HepG2 (cell line): Measurements from ENCODE around the gene TMEM108. TPM values are rescaled to one million over a fixed set of nuclear protein-coding genes. Genes with fewer than 3 reads are reported as not detected.

Source experiments
- ATAC-seq: fragments of 200-7000 bp; cut with Tn5 transposase; 3 replicates; pipeline ENCODE4 v1.9.1; 2020; ENCODE audit warnings: mild to moderate bottlenecking, moderate library complexity
- BruUV-seq: library from RNA; stranded (reverse); fragments of 400-500 nt; replicated peaks from 2 replicates; lab custom pipeline; 2021; lab: Mats Ljungman, UMichigan
- CTCF ChIA-PET: fragments of 300-600 bp; formaldehyde crosslinking; extraction: SDS; loops from one replicate; lab custom pipeline; 2021; ENCODE audit warnings: low total read pairs, inconsistent platforms, low intra/inter-chr PET ratio; lab: Yijun Ruan, JAX
- POLR2A ChIA-PET: fragments of 350-600 bp; sonication (Branson Sonifier 250); formaldehyde crosslinking; loops from one replicate; lab custom pipeline; 2020; ENCODE audit warnings: antibody characterized with exemption, inconsistent platforms; lab: Yijun Ruan, JAX
- DNase-seq: peaks from one replicate; pipeline ENCODE4 v3.0.0-alpha.2; 2015; ENCODE audit warnings: low spot score
- FAIRE-seq: peaks from 3 replicates; lab custom pipeline; 2011; peaks lifted over from hg19 to GRCh38; lab: Jason Lieb, UNC
- H2AFZ ChIP-seq: one replicate; pipeline ENCODE4 v1.6.1; 2011; ENCODE audit warnings: low read length, inconsistent platforms
- H3K27ac ChIP-seq: fragments of 300-600 bp; 3 replicates; pipeline ENCODE4 v1.8.0; 2011; ENCODE audit warnings: mixed run types, mild to moderate bottlenecking, mixed read lengths, low read length, inconsistent platforms; ENCODE audit not compliant: insufficient read depth; ENCODE audit errors: extremely low read length
- H3K27me3 ChIP-seq, 2 experiments: fragments of 200-600 bp in 1 of 2; 2 replicates in 1 of 2; 3 replicates in 1 of 2; pipeline versions ENCODE4 v1.6.0 to v1.8.0; 2011; ENCODE audit warnings: low read length in 2 of 2, mild to moderate bottlenecking in 2 of 2, moderate library complexity in 2 of 2, inconsistent platforms in 1 of 2; ENCODE audit not compliant: insufficient read depth in 2 of 2, control insufficient read depth in 1 of 2
- H3K36me3 ChIP-seq, 2 experiments: fragments of 200-600 bp in 1 of 2; replicated peaks in 1 of 2; 2 replicates in 1 of 2; 3 replicates in 1 of 2; pipeline versions ENCODE4 v1.5.1 to v1.8.0; 2011; ENCODE audit warnings: low read length in 2 of 2, inconsistent platforms in 1 of 2; ENCODE audit not compliant: insufficient read depth in 2 of 2, control insufficient read depth in 1 of 2
- H3K4me1 ChIP-seq: 2 replicates; pipeline ENCODE4 v1.5.1; 2012; ENCODE audit warnings: low read length, inconsistent platforms; ENCODE audit not compliant: insufficient read depth
- H3K4me2 ChIP-seq: 2 replicates; pipeline ENCODE4 v1.6.0; 2011; ENCODE audit warnings: low read depth, low read length, inconsistent platforms
- H3K4me3 ChIP-seq, 3 experiments: fragments of 200-600 bp in 1 of 3; sonication (generic), shearing (Covaris generic) in 1 of 3; replicated peaks in 1 of 3; 2 replicates each; pipeline ENCODE4 v1.5.1; 2011 to 2016; ENCODE audit warnings: low read length in 3 of 3, inconsistent platforms in 2 of 3, low read depth in 2 of 3, mild to moderate bottlenecking in 2 of 3, control low read depth in 1 of 3, mixed read lengths in 1 of 3; ENCODE audit not compliant: insufficient read depth in 1 of 3
- H3K79me2 ChIP-seq: one replicate; pipeline ENCODE4 v1.6.1; 2011; ENCODE audit warnings: low read length, inconsistent platforms; ENCODE audit not compliant: insufficient read depth
- H3K9ac ChIP-seq: 2 replicates; pipeline ENCODE4 v1.6.0; 2011; ENCODE audit warnings: mild to moderate bottlenecking, low read depth, low read length, inconsistent platforms; ENCODE audit not compliant: insufficient read depth
- H3K9me3 ChIP-seq: 2 replicates; pipeline ENCODE4 v1.5.1; 2012; ENCODE audit warnings: mild to moderate bottlenecking, low read length
- H4K20me1 ChIP-seq: 2 replicates; pipeline ENCODE4 v1.6.0; 2011; ENCODE audit warnings: inconsistent platforms, mild to moderate bottlenecking, low read length, moderate library complexity; ENCODE audit not compliant: insufficient read depth
- BCL6 ChIP-seq: IDR thresholded peaks from 2 replicates; pipeline ENCODE4 v1.6.1; 2016; ENCODE audit warnings: missing genetic modification reagents, missing compliant biosample characterization
- CAMTA2 ChIP-seq: sonication (generic); formaldehyde crosslinking; IDR thresholded peaks from 2 replicates; pipeline ENCODE4 v1.4.0; 2020; ENCODE audit warnings: mild to moderate bottlenecking, missing genetic modification reagents, borderline replicate concordance
- CBX1 ChIP-seq: IDR thresholded peaks from one replicate; pipeline ENCODE4 v1.6.1; 2016; ENCODE audit warnings: antibody characterized with exemption, low read depth
- CCDC6 ChIP-seq: sonication (generic); formaldehyde crosslinking; IDR thresholded peaks from 2 replicates; pipeline ENCODE4 v1.8.1; 2022; ENCODE audit warnings: mild to moderate bottlenecking, missing genetic modification reagents, moderate library complexity
- CHCHD3 ChIP-seq: sonication (generic); formaldehyde crosslinking; IDR thresholded peaks from 2 replicates; pipeline ENCODE4 v1.8.0; 2022; ENCODE audit warnings: mild to moderate bottlenecking, missing genetic modification reagents, moderate library complexity
- GZF1 ChIP-seq: sonication (generic); formaldehyde crosslinking; IDR thresholded peaks from 2 replicates; pipeline ENCODE4 v1.5.1; 2020; ENCODE audit warnings: mild to moderate bottlenecking, missing genetic modification reagents
- HDAC1 ChIP-seq: sonication (generic); formaldehyde crosslinking; IDR thresholded peaks from 2 replicates; pipeline ENCODE4 v1.5.1; 2020; ENCODE audit warnings: mild to moderate bottlenecking, missing genetic modification reagents
- KAT8 ChIP-seq: IDR thresholded peaks from 2 replicates; pipeline ENCODE4 v1.6.1; 2016; ENCODE audit warnings: missing genetic modification reagents, missing compliant biosample characterization
- KMT2A ChIP-seq: sonication (generic); formaldehyde crosslinking; IDR thresholded peaks from 2 replicates; pipeline ENCODE4 v1.4.0; 2020; ENCODE audit warnings: missing genetic modification reagents
- PATZ1 ChIP-seq: sonication (generic); formaldehyde crosslinking; IDR thresholded peaks from 2 replicates; pipeline ENCODE4 v1.4.0; 2020; ENCODE audit warnings: missing genetic modification reagents
- SYNCRIP ChIP-seq: fragments of 200-400 bp; formaldehyde crosslinking; IDR thresholded peaks from 2 replicates; pipeline ENCODE4 v1.6.1; 2018; ENCODE audit warnings: mild to moderate bottlenecking, low read depth, low read length; ENCODE audit not compliant: insufficient read depth
- TGIF2 ChIP-seq: IDR thresholded peaks from 2 replicates; pipeline ENCODE4 v1.6.1; 2016; ENCODE audit warnings: control low read depth, missing compliant biosample characterization
- THAP7 ChIP-seq: sonication (generic); formaldehyde crosslinking; IDR thresholded peaks from 2 replicates; pipeline ENCODE4 v1.8.1; 2023; ENCODE audit warnings: mild to moderate bottlenecking, missing genetic modification reagents
- ZBTB39 ChIP-seq: sonication (generic); formaldehyde crosslinking; IDR thresholded peaks from 2 replicates; pipeline ENCODE4 v1.5.0; 2020; ENCODE audit warnings: missing genetic modification reagents
- ZMAT3 ChIP-seq: sonication (generic); formaldehyde crosslinking; conservative IDR thresholded peaks from 2 replicates; pipeline ENCODE4 v1.7.0; 2021; ENCODE audit warnings: missing genetic modification reagents
- ZMAT5 ChIP-seq: sonication (generic); formaldehyde crosslinking; IDR thresholded peaks from 2 replicates; pipeline ENCODE4 v1.5.0; 2020; ENCODE audit warnings: mild to moderate bottlenecking, low read depth, missing genetic modification reagents, borderline replicate concordance
- ZNF251 ChIP-seq: sonication (generic); formaldehyde crosslinking; IDR thresholded peaks from 2 replicates; pipeline ENCODE4 v1.9.0; 2021; ENCODE audit warnings: mild to moderate bottlenecking, missing genetic modification reagents
- ZNF282 ChIP-seq: fragments of 450-650 bp; IDR thresholded peaks from 2 replicates; pipeline ENCODE4 v1.6.1; 2018; ENCODE audit not compliant: partially characterized antibody
- ZNF451 ChIP-seq: sonication (generic); formaldehyde crosslinking; IDR thresholded peaks from 2 replicates; pipeline ENCODE4 v1.5.0; 2020; ENCODE audit warnings: mild to moderate bottlenecking, missing genetic modification reagents
- ZNF552 ChIP-seq: sonication (generic); formaldehyde crosslinking; IDR thresholded peaks from 2 replicates; pipeline ENCODE4 v1.9.0; 2022; ENCODE audit warnings: missing genetic modification reagents, mild to moderate bottlenecking, borderline replicate concordance
- WGBS: methylation state at CpG from one replicate; pipeline ENCODE4 v1.1.6; 2017; ENCODE audit warnings: low lambda C conversion rate; 5-methylcytosine and 5-hydroxymethylcytosine counted together
- in situ Hi-C: cut with HindIII; loops from 2 replicates; pipeline ENCODE4 v1.10.0; 2017; ENCODE audit warnings: low pct_unique_long_range_greater_than_20kb; ENCODE audit not compliant: extremely low pct_ligation_motif_present
- intact Hi-C: fragments of 100-400 bp; cut with micrococcal nuclease; formaldehyde crosslinking; loops from one replicate; pipeline ENCODE4 v1.10.0; 2022; ENCODE audit not compliant: unreplicated experiment
- polyA plus RNA-seq, 8 experiments: library from polyadenylated mRNA; depleted of rRNA in 3 of 8; stranded (reverse) in 7 of 8; unstranded in 1 of 8; fragments of >200 nt; fragmentation: Illumina TruSeq in 4 of 8; extraction: Trizol in 4 of 8; gene quantifications; 2 replicates each; pipeline versions ENCODE4 v1.2.1 to v1.2.3, GENCODE V29; 2011 to 2016; ENCODE audit warnings: low read depth in 4 of 8, missing spikeins in 1 of 8, mixed read lengths in 1 of 8; ENCODE audit not compliant: insufficient read depth in 1 of 8
- total RNA-seq, 5 experiments: library from RNA; depleted of rRNA; stranded (reverse); fragments of >200 nt; fragmentation: Illumina TruSeq; extraction: Trizol; gene quantifications; 2 replicates each; pipeline ENCODE4 v1.2.3, GENCODE V29; 2016; ENCODE audit warnings: low read depth in 1 of 5

TMEM108 gene
- total and polyA plus RNA-seq, 2 of the 13 experiments (the other 11 are each of a cell fraction or from before 2014, with no cell fraction given): not detected

GRCh38 chr3:132995971-132996370, 42.2 kb upstream of the TMEM108 start (continued):
- TF ChIP-seq ZMAT5 (CRISPR knock-in tag): no peak
- no peak for TF ChIP-seq THAP7 (CRISPR knock-in tag)
- no peak for TF ChIP-seq ZNF552 (CRISPR knock-in tag)
- no peak for TF ChIP-seq BCL6 (CRISPR knock-in tag)
- no peak for TF ChIP-seq TGIF2
- no peak for TF ChIP-seq ZBTB39 (CRISPR knock-in tag)
- no peak for TF ChIP-seq ZMAT3

GRCh38 chr3:132997404-132998185, 40.6 kb upstream of the TMEM108 start:
- no peaks in the 10 kb centered on the region for H3K4me1 ChIP-seq
- no peak overlapping the region for H3K4me2 ChIP-seq
- no peak overlapping the region for H3K4me3 ChIP-seq
- H2AFZ ChIP-seq: no peak overlapping the region
- no peak overlapping the region for H3K9ac ChIP-seq
- POLR2A ChIA-PET: no interaction called here
- no peak for ATAC-seq
- H4K20me1 ChIP-seq: no peaks in the 10 kb centered on the region
- no peak overlapping the region for H3K27ac ChIP-seq
- H3K27me3 ChIP-seq: no peaks in the 10 kb centered on the region
- CTCF ChIA-PET: no interaction called here
- intact Hi-C loops: no loop called here
- H3K9me3 ChIP-seq: no peaks in the 10 kb centered on the region
- DNase-seq: no peak
- no peaks in the 10 kb centered on the region for H3K79me2 ChIP-seq
- FAIRE-seq: no peak
- in situ Hi-C loops: no loop called here
- H3K36me3 ChIP-seq: no peaks in the 10 kb centered on the region
- WGBS: 58% methylated on average over 2 of the region's 2 CpGs
- BruUV-seq: no TSS peak
- TF ChIP-seq KAT8 (CRISPR knock-in tag) (no peak), KMT2A (CRISPR knock-in tag) (no peak), PATZ1 (CRISPR knock-in tag) (no peak), SYNCRIP (no peak), GZF1 (CRISPR knock-in tag) (no peak), CAMTA2 (CRISPR knock-in tag) (no peak), ZNF282 (no peak), CHCHD3 (CRISPR knock-in tag) (no peak), CBX1 (no peak), CCDC6 (CRISPR knock-in tag) (no peak), HDAC1 (CRISPR knock-in tag) (no peak), ZNF451 (CRISPR knock-in tag) (no peak), ZNF251 (CRISPR knock-in tag) (no peak)
